Stimulated activated CD4-positive, alpha-beta T cell treated with anti-CD3 and anti-CD28 coated beads, Interleukin-12 subunit alpha, Interleukin-12 subunit beta, amount 100 ng/mL, for 4 hours (primary cell): Measurements from ENCODE around the gene IL31.

ENCODE experiments used
- DNase-seq: peaks from one replicate; pipeline ENCODE4 v3.0.0-alpha.2; 2020

IL31 gene

GRCh38 chr12:122150127-122150681, 23.8 kb downstream of the IL31 start:
- DNase-seq = no peak

- no peak for DNase-seq
Measured at GRCh38 chr12:122148657-122149056, 25.4 kb downstream of the IL31 start.

- no peak for DNase-seq
Measured at GRCh38 chr12:122147514-122148290, 26.3 kb downstream of the IL31 start.

GRCh38 chr12:122145505-122146330, 28.3 kb downstream of the IL31 start:
- DNase-seq = no peak

GRCh38 chr12:122144885-122145284, 29.1 kb downstream of the IL31 start:
- no peak for DNase-seq

- no peak for DNase-seq
Measured at GRCh38 chr12:122142857-122143256, 31.2 kb downstream of the IL31 start.

GRCh38 chr12:122141911-122142725, 31.9 kb downstream of the IL31 start:
- DNase-seq = no peak

- DNase-seq = no peak
Measured at GRCh38 chr12:122140467-122141257, 33.4 kb downstream of the IL31 start.

- no peak for DNase-seq
Measured at GRCh38 chr12:122139941-122140340, 34.1 kb downstream of the IL31 start.

GRCh38 chr12:122139266-122139665, 34.8 kb downstream of the IL31 start:
- DNase-seq = no peak

GRCh38 chr12:122138616-122139015, 35.4 kb downstream of the IL31 start:
- no peak for DNase-seq

GRCh38 chr12:122138181-122138580, 35.8 kb downstream of the IL31 start:
- no peak for DNase-seq

GRCh38 chr12:122137681-122138080, 36.3 kb downstream of the IL31 start:
- no peak for DNase-seq

GRCh38 chr12:122137229-122137628, 36.8 kb downstream of the IL31 start:
- no peak for DNase-seq

- no peak for DNase-seq
Measured at GRCh38 chr12:122135437-122136031, 38.5 kb downstream of the IL31 start.

- DNase-seq = no peak
Measured at GRCh38 chr12:122133192-122133950, 40.6 kb downstream of the IL31 start.

GRCh38 chr12:122130150-122130549, 43.9 kb downstream of the IL31 start:
- DNase-seq = no peak

GRCh38 chr12:122129131-122129530, 44.9 kb downstream of the IL31 start:
- no peak for DNase-seq

- no peak for DNase-seq
Measured at GRCh38 chr12:122128481-122128880, 45.5 kb downstream of the IL31 start.

GRCh38 chr12:122127839-122128238, 46.2 kb downstream of the IL31 start:
- DNase-seq = no peak
